NCI-H187 (cell line): ENCODE measurements around the gene GAB2.
"Not testable (repeated sequence)": the region's sequence is repeated elsewhere in the genome, so short reads cannot be mapped to it uniquely, and the experiment has no call there.

Experiments used
- DNase-seq, 2 experiments: peaks; one replicate each; lab custom pipeline; 2025; lab: John Stamatoyannopoulos, UW

GAB2 gene, protein sequence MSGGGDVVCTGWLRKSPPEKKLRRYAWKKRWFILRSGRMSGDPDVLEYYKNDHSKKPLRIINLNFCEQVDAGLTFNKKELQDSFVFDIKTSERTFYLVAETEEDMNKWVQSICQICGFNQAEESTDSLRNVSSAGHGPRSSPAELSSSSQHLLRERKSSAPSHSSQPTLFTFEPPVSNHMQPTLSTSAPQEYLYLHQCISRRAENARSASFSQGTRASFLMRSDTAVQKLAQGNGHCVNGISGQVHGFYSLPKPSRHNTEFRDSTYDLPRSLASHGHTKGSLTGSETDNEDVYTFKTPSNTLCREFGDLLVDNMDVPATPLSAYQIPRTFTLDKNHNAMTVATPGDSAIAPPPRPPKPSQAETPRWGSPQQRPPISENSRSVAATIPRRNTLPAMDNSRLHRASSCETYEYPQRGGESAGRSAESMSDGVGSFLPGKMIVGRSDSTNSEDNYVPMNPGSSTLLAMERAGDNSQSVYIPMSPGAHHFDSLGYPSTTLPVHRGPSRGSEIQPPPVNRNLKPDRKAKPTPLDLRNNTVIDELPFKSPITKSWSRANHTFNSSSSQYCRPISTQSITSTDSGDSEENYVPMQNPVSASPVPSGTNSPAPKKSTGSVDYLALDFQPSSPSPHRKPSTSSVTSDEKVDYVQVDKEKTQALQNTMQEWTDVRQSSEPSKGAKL

DNA sequence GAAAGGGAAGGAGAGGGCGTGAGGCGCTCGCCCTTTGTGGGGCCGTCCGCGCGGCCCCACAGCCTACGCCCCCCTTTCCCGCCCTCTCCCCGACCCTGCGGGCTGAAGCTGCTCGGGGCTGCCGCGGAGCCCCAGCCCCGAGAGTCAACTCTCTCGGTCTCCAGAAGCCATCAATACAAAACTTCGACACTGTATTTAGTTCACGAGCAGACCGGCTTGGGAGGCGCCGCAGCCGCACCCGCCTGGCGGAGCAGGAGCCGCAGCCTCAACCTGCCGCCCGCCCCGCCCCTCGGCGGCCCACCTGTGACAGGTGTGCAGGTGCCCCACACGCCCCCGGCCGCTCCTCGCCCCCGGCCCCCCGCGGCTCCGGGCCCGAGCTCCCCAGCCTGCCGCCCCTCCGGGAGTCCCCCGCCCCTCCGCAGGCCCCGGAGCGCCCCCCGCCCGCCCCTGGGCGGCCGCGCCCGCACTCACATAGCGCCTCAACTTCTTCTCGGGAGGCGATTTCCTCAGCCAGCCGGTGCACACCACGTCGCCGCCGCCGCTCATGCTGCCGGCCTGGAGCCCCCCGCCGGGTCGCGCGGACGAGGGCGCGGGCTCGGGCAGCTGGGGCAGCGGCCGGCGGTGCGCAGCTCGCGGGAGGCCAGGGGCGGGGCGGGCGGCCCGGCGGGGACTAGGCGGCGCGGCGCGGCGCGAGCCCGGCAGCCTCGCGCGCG is at the start of gene GAB2:
Gene GAB2, minus strand, starts transcription at position 646 of the 713 bp plus-strand sequence. Its CDS starts 100 bp downstream, at position 546.
- peak in 1 of 2 experiments; percentile 46 for DNase-seq

DNA sequence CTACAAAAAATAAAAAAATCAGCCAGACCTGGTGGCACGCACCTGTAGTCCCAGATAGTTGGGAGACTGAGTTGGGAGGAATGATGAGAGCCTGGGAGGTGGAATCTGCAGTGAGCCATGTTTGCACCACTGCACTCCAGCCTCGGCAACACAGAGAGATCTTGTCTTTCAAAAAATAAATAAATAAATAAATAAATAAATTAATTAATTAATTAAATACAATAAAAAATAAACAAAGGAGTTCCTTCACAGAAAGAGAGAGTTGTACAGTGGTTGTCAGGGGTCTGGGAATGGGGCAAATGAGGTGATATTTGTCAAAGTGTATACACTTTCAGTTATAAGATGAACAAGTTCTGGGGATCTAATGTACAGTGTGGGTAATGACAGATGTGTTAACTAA is 49.8 kb upstream of the GAB2 start:
- DNase-seq, result no peak

DNA sequence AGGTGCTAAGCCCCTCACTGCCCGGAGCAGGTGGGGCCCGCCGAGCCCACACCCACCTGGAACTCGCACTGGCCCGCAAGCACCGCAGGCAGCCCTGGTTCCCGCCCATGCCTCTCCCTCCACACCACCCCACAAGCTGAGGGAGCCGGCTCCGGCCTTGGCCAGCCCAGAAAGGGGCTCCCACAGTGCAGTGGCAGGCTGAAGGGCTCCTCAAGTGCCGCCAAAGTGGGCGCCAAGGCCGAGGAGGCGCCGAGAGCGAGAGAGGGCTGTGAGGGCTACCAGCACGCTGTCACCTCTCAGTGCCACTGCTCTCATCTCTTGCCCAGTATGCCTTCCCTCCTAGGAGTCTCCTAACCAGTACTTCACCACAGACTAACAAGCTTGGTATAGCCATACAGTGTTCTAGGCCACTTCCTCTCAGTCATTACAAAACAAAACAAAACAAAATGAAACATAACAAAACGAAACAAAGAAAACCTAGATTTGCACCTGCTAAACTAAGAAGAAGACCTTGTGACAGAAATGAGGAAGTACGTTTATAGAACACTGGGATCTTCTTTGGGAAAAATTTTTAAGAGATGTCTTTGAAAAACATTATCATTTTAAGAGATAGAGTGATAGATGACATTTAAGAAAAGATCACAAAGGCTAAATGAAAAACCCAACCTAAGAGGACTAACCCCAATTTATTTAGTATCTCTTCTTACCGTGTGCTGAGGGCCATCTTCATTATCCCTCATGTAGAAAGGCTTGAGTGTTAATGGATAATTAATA is 47.7 kb upstream of the GAB2 start:
- DNase-seq, result no peak

DNA sequence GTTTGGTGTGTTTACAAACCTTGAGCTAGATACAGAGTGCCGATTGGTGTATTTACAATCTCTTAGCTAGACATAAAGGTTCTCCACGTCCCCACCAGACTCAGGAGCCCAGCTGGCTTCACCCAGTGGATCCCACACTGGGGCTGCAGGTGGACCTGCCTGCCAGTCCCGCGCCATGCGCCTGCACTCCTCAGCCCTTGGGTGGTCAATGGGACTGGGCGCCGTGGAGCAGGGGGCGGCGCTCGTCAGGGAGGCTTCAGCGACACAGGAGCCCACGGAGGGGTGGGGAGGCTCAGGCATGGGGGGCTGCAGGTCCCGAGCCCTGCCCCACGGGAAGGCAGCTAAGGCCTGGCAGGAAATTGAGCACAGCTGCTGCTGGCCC is 47.2 kb upstream of the GAB2 start:
- DNase-seq, result not testable (repeated sequence)

DNA sequence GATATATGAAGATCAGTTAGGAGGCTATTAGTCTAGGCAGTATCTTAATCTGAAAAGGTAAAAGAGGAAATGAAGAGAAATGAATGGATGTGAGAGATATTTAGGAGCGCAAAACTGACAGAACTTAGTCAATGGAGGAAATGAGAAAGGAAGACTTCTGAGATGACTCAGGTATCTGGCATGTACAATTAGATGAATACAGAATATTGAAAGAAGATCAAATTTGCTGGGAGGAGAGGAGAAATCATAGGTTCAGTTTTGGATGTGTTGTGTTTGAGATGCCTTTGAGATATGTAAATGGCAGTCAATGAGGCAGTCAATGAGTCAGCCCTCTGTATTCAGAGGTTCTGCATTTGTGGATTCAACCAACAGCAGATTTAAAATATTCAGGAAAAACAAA is 42.9 kb upstream of the GAB2 start:
- DNase-seq, result no peak

DNA sequence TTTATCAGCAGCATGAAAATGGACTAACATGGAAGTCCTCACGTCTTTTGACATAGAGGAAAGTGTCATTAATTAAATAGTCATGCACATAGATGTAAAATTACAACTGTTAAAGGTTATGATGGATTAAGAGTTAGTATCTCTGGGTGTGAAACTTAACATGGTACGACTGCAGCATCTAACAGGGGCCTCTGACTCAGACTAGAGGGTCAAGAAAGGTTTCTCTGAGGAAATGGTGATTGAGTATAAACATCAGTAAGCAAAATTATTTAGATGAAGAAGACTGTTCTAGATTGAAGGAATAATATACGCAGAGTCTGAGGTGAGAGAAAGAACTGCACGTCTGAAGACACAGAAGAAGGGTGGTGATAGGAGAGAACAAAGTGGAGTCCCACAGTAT is 42.1 kb upstream of the GAB2 start:
- no peak for DNase-seq

DNA sequence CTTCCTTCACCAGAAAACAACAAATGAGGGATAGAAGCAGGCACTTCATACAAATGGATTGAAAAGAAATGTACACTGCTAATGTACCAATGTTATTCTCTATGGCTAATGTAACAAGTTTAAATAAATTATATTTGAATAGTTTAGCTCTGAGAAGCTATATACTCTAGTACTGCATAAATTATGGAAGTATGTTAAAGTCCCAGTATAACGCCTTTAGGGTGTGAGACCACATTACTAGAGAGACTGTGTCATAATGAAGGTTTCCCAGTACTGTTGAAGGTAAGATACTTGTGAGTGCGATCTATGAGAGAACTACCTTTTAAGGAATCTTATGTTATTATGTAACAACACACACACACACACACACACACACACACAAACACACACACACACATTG is 39.8 kb upstream of the GAB2 start:
- no peak for DNase-seq

DNA sequence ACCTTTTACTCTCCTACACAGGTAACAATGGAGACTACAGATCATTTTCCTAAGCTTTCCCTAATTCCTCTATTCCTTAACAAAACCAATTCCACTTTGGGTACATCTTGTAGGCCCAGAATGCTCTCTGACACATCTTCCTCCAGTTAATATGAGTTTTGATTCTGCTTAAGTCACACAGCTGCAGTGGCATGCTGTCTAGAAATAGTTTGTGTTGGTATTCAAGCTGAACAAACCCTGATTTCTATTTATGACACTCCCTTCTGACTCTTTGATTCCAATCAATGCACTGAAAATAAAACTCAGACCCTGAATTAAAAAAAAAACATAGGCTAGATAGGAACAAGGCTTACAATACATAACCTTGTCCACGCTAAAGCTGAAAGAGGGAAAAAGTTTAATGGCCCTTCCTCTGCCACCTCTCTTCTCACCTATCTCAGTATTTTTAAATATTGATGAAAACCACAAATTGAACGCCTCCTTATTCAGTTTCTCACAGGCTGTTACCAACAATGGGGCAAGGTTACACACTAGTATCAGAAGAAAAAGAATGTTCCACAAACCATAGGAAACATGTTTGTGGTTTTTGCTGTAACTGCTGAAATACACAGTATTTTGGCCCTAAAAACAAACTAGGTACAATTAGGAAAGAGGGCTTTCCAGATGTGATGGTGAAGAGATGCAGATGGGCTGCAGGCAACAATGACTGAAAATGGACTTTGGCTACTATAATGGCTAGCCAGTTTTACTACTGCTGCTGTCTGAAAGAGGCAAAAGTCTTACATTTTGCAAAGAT is 35.7 kb upstream of the GAB2 start:
- DNase-seq, result no peak

DNA sequence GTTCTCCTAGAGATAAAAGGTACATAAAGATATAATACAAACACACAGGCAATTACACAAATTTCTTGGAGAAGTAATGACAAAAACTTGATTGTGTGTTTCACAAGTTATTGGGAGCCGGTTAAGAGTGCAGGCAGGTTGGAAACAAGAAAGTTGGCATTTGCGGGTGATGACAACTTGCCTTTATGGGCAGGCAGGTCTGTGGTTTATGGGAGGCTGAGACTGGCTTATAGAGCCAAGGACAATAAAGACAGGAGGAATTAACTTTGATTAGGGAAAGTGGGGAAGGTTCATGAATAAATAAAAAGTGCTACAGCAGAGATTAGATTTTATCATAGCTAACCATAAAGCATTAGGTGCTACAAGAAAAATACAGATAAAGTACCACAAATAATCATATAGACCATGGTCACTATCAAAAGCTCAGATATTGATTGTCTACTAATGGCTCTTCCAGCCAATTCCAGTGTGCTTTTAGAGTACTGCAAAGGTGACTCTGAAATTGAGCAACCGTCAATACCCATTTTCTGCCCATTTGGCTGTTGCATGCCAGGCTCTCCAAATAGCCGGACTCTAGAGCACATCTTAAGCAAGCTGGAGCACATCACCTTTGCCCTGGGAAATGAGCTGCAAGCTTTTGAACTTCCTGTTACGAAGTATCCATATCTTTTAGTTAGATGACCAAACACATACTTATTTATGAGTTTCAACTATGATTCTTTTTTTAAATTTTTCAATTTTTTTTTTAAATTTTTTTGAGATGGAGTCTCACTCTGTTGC is 33.9 kb upstream of the GAB2 start:
- DNase-seq, result no peak

DNA sequence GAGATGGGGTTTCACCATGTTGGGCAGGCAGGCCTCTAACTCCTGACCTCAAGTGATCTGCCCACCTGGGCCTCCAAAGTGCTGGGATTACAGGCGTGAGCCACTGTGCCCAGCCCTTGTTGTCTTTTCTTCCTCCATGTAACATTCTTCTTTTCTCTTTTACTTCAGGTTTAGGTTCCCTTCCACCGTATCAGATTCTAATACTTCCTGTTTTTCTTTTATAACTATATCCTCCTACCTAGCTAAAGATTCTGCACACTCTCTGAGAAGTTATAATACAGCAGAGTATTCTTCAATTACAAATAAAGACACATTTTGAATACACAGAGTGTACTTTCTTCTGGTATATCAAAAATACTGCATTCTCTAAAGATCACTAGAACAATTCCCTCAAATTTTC is 33.2 kb upstream of the GAB2 start:
- no peak for DNase-seq

DNA sequence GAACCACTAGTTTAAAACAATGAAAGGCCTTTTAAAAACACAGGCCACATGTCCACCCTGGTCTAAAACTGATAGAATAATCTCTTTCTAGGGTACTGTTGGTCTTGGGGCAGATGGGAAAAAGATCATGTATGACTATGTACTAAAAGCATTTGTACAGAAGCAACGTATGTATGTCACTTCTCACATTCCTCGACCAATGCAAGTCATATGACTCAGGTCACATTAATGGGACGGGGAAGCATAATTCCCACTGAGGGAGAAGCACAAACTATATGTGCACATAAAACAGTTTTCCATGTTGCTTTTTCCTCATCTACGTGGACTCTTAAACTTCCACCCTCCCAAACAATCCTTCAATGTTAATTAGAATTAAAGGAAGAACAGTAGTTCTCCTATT is 32.2 kb upstream of the GAB2 start:
- no peak for DNase-seq

DNA sequence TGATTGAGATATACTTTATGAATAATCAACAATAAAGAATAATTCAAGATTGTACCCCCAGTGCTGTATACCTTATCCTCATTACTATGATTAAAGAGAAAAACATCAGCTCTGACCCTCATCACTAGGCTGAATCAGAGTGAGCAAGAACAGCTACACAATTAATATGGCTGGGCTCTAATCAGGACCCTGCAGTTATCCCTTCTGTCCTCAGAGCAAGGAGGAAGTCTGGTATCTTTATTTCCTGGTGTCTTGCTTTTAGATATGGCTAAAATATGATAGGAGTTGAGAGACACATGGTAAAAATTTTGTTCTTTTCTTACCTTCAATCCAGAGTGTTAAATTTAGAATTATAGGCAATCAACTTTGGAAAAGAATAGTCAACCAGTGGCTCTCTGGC is 28.6 kb upstream of the GAB2 start:
- DNase-seq, result no peak

DNA sequence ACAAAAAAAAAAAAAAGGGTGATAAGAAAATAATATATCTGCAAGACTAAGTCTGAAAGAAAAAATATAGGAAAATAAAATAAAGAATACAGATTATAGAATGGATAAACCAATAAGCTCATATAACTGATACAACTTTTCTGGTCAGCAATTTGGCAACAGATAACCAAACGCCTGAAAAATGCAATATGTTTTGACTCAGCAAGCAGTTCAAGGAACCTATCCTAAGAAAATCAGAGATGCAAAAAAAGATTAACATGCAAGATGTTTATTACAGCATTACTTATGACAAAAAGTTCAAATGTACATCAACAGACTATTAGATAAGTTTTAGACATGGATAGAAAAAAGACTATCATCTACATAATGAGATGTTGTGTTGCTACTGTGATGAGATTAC is 27.1 kb upstream of the GAB2 start:
- no peak for DNase-seq

DNA sequence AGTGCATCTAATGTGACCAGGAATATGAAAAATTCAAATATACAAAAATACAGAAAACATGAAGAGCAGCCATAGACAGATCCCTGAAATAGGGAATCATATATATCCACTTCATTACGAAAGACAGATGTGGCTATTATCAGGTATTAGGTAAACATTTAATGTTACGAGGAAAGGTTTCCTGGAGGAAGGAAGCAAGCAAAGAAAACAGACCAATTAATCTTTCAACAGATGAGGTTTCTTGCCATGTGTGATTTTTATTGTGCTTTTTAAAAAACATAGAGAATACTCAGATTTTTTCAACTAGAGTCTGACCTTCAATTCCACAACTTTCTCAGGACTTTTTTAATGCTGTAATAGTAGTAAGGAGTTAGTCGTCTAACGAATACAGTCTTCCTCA is 24.3 kb upstream of the GAB2 start:
- DNase-seq, result no peak

DNA sequence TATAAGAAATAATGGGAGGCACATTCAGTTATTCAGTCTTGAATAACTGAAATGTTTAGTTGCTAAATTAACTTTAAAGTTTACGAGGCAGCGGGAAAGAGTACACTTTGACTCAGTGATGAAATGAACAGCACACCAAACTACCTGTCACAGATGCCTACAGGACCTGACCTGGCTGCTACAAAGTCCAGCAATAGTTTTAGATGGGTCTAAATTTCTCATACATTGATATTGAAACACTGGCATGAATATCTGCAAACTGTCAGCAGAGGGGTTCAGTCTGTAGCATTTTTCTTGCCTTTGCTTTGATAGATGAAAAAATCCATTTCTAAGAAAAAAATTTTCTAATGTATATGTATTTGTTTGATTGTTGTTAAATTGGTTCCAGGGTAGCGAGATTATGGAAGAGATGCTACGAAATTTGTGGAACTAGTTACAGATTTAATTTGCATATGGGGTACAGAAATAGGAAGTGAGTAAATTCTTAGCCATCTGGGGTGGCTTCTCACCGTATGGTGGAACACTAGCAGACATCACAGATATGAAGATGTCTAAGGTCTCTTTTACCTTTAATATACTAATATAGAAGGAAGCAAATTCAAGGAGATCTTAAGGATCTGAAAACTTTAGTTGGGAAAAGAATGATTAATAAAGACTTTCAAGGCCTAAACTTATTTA is 20.8 kb upstream of the GAB2 start:
- DNase-seq, result no peak

DNA sequence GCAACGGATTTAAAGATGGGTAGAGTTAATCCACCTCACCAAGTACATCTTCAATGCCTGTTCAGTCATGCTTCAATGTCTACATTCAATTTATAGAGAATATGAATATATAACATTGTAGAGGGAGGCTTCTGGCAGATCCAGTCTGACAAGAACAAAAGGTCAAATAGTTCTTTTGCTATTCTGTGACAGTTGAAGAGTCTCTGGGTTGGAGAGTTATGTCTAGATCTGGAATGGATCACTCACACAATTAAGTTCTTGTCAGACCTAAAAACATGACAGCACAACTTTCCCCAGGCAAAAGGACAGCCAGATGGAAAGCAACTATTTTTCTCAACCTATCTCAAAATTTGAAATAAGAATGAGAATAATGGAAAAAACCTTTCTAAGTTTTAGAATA is 15.3 kb upstream of the GAB2 start:
- DNase-seq, result no peak

DNA sequence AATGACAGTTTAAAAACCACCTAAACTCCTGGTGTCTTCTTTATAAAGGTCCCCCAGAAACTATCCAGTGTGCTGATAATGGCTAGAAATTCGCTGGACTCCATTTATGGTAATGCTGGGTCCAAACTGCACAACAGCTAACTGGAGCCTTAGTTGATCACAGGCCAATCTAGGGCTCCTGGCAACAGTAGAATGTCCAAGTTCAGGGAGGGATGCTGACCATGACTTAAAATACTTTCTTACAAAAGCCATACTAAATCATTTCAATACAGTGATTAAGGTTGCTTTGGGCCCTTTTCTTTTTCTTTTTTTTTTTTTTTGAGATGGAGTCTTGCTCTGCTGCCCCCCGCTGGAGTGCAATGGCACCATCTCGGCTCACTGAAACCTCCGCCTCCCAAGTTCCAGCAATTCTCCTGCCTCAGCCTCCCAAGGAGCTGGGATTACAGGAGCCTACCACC is 14.5 kb upstream of the GAB2 start:
- peak in 1 of 2 experiments; percentile 5 for DNase-seq

DNA sequence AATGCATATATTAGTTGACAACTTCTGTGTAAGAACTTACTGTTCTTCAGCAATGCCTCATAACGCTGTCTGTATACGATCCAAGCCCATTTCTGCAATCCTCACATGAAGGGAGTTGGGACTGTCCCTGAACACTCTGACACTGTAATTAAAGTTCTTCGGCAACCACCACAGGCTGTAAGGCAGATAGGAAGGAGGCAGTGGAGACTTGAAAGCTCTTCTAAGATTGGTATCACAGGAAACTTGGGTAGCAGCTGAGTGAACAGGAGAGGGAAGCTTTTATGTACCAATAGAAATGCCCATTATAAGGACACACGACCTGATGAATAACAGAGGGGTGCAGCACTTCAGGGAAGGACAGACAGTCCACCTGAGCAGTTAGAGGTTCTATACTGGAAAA is 12.0 kb upstream of the GAB2 start:
- DNase-seq, result no peak

DNA sequence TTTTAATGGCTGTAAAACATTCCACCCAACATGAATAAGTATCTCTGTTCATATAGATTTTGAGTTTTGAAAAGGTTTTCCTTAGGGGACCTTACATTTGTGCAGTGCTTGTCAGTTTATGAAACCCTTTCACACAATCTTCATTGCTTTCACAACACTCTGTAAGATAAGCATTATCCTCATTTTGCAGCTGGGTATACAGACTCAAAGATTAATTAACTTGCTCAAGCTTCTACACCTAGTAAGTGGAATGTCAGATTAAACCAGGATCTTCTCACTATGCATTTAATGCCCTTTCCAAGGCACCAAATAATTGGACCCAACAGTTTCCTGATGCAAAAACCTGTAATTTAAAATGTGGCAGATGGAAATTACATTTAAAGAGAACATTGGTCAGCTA is 11.6 kb upstream of the GAB2 start:
- DNase-seq, result no peak

DNA sequence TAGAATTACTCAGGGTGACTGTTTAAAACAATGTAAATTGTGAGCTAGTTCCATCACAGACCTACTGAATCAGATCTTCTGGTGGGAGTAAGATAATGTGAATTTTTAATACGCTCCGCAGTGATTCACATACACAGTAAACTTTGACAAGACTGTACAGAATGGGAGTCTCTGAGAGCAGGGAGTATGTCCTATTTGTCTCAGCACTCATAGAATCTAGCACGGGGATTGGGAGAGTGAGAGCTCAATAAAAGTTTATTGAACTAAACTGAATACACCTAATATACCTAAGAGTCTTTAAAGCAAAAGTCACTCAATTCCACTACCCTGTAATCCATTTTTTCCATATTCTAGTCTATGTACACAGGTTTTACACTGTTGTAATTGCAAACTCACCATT is 11.2 kb upstream of the GAB2 start:
- DNase-seq, result no peak
